H9 (cell line): ENCODE measurements around the gene FAM177B. TPM values are rescaled to one million over a fixed set of nuclear protein-coding genes. Genes with fewer than 3 reads are reported as not detected.

Experiments used
- DNase-seq: peaks from one replicate; pipeline ENCODE4 v3.0.0-alpha.2; 2017
- H2AFZ ChIP-seq: one replicate; pipeline ENCODE4 v1.6.1; 2013; ENCODE audit warnings: mild to moderate bottlenecking, low read length, control low read depth, moderate library complexity
- H2AK5ac ChIP-seq: 2 replicates; pipeline ENCODE4 v1.6.1; 2013; ENCODE audit warnings: low read length, control low read depth, mixed read lengths; ENCODE audit not compliant: insufficient read length
- H2BK120ac ChIP-seq: one replicate; pipeline ENCODE4 v1.6.1; 2013; ENCODE audit warnings: low read depth, mild to moderate bottlenecking, low read length, control low read depth, inconsistent platforms; ENCODE audit not compliant: poor library complexity, severe bottlenecking
- H2BK12ac ChIP-seq: 2 replicates; pipeline ENCODE4 v1.6.1; 2013; ENCODE audit warnings: low read length, control low read depth, mixed read lengths, low read depth; ENCODE audit not compliant: insufficient read length
- H2BK15ac ChIP-seq: 2 replicates; pipeline ENCODE4 v1.6.1; 2013; ENCODE audit warnings: low read depth, low read length, control low read depth
- H2BK20ac ChIP-seq: one replicate; pipeline ENCODE4 v1.6.1; 2013; ENCODE audit warnings: low read depth, mild to moderate bottlenecking, low read length, control low read depth, inconsistent platforms; ENCODE audit not compliant: poor library complexity, severe bottlenecking
- H2BK5ac ChIP-seq: 2 replicates; pipeline ENCODE4 v1.6.1; 2013; ENCODE audit warnings: low read length, control low read depth, mixed read lengths; ENCODE audit not compliant: insufficient read length
- H3K14ac ChIP-seq: 2 replicates; pipeline ENCODE4 v1.6.1; 2013; ENCODE audit warnings: low read length, control low read depth; ENCODE audit not compliant: insufficient read depth
- H3K18ac ChIP-seq: 2 replicates; pipeline ENCODE4 v1.6.1; 2013; ENCODE audit warnings: low read depth, mild to moderate bottlenecking, mixed read lengths, low read length, control low read depth; ENCODE audit not compliant: insufficient read length
- H3K23ac ChIP-seq: 2 replicates; pipeline ENCODE4 v1.6.1; 2013; ENCODE audit warnings: low read length, control low read depth, mixed read lengths, low read depth; ENCODE audit not compliant: insufficient read length
- H3K23me2 ChIP-seq: 2 replicates; pipeline ENCODE4 v1.6.1; 2013; ENCODE audit warnings: low read depth, mild to moderate bottlenecking, mixed read lengths, low read length, control low read depth; ENCODE audit not compliant: insufficient read length, poor library complexity, severe bottlenecking
- H3K27ac ChIP-seq: 2 replicates; pipeline ENCODE4 v1.5.1; 2013; ENCODE audit warnings: low read length, control low read depth, mixed read lengths, low read depth; ENCODE audit not compliant: insufficient read length
- H3K27me3 ChIP-seq: 2 replicates; pipeline ENCODE4 v1.6.1; 2013; ENCODE audit warnings: low read length, control low read depth, inconsistent platforms; ENCODE audit not compliant: insufficient read depth
- H3K4ac ChIP-seq: 2 replicates; pipeline ENCODE4 v1.6.1; 2013; ENCODE audit warnings: low read depth, mild to moderate bottlenecking, control low read depth, inconsistent platforms, low read length, moderate library complexity
- H3K4me1 ChIP-seq: 2 replicates; pipeline ENCODE4 v1.6.1; 2013; ENCODE audit warnings: low read length, control low read depth, inconsistent platforms; ENCODE audit not compliant: insufficient read depth
- H3K4me2 ChIP-seq: 2 replicates; pipeline ENCODE4 v1.6.1; 2013; ENCODE audit warnings: low read length, control low read depth, mixed read lengths; ENCODE audit not compliant: insufficient read length, insufficient read depth
- H3K56ac ChIP-seq: 2 replicates; pipeline ENCODE4 v1.6.1; 2013; ENCODE audit warnings: low read depth, mild to moderate bottlenecking, mixed read lengths, low read length, control low read depth; ENCODE audit not compliant: insufficient read length
- H3K79me1 ChIP-seq: 2 replicates; pipeline ENCODE4 v1.6.1; 2013; ENCODE audit warnings: low read depth, mild to moderate bottlenecking, moderate library complexity, low read length, control low read depth, inconsistent platforms; ENCODE audit not compliant: insufficient read depth, poor library complexity, severe bottlenecking
- H3K79me2 ChIP-seq: 2 replicates; pipeline ENCODE4 v1.6.1; 2013; ENCODE audit warnings: low read length, control low read depth, inconsistent platforms; ENCODE audit not compliant: insufficient read depth
- H3K9ac ChIP-seq: 2 replicates; pipeline ENCODE4 v1.6.1; 2013; ENCODE audit warnings: low read length, control low read depth, mixed read lengths; ENCODE audit not compliant: insufficient read length; ENCODE audit errors: extremely low read depth
- H3K9me3 ChIP-seq: one replicate; pipeline ENCODE4 v1.6.1; 2013; ENCODE audit warnings: low read depth, low read length, inconsistent platforms; ENCODE audit not compliant: control insufficient read depth
- H3T11ph ChIP-seq: one replicate; pipeline ENCODE4 v1.6.1; 2013; ENCODE audit warnings: mild to moderate bottlenecking, low read length, control low read depth, inconsistent platforms
- H4K20me1 ChIP-seq: one replicate; pipeline ENCODE4 v1.6.1; 2013; ENCODE audit not compliant: control insufficient read depth, insufficient read length, insufficient read depth
- H4K5ac ChIP-seq: 2 replicates; pipeline ENCODE4 v1.6.1; 2013; ENCODE audit warnings: low read depth, mild to moderate bottlenecking, mixed read lengths, low read length, control low read depth; ENCODE audit not compliant: insufficient read length
- H4K8ac ChIP-seq: replicated peaks from 2 replicates; pipeline ENCODE4 v1.6.1; 2013; ENCODE audit warnings: low read length, control low read depth, mixed read lengths, low read depth; ENCODE audit not compliant: insufficient read length
- H4K91ac ChIP-seq: 2 replicates; pipeline ENCODE4 v1.6.1; 2013; ENCODE audit warnings: low read depth, mild to moderate bottlenecking, moderate library complexity, mixed read lengths, low read length, control low read depth; ENCODE audit not compliant: insufficient read length
- H3K27ac Mint-ChIP-seq, 3 experiments: 2 replicates in 2 of 3; 3 replicates in 1 of 3; pipeline ENCODE4 v1.8.0; 2020 to 2021; ENCODE audit warnings: mixed read lengths in 3 of 3, mild to moderate bottlenecking in 1 of 3, moderate library complexity in 1 of 3
- H3K27me3 Mint-ChIP-seq: 2 replicates; pipeline ENCODE4 v1.8.0; 2021; ENCODE audit warnings: low read depth, mild to moderate bottlenecking, moderate library complexity, mixed read lengths
- H3K36me3 Mint-ChIP-seq, 3 experiments: 2 replicates in 2 of 3; 3 replicates in 1 of 3; pipeline ENCODE4 v1.8.0; 2020 to 2021; ENCODE audit warnings: low read depth in 3 of 3, mixed read lengths in 3 of 3; ENCODE audit not compliant: insufficient read depth in 1 of 3
- H3K4me1 Mint-ChIP-seq, 2 experiments: 2 replicates each; pipeline ENCODE4 v1.8.0; 2020; ENCODE audit warnings: mixed read lengths in 2 of 2
- H3K4me3 Mint-ChIP-seq, 2 experiments: 2 replicates in 1 of 2; 3 replicates in 1 of 2; pipeline ENCODE4 v1.8.0; 2020 to 2021; ENCODE audit warnings: mild to moderate bottlenecking in 2 of 2, mixed read lengths in 2 of 2, moderate library complexity in 1 of 2
- H3K9me3 Mint-ChIP-seq, 2 experiments: 2 replicates in 1 of 2; 3 replicates in 1 of 2; pipeline ENCODE4 v1.8.0; 2020; ENCODE audit warnings: mild to moderate bottlenecking in 2 of 2, mixed read lengths in 2 of 2, moderate library complexity in 1 of 2
- WGBS: extraction: QIAGEN DNeasy Blood & Tissue Kit; methylation state at CpG from one replicate; pipeline ENCODE4 v1.1.7; 2013; ENCODE audit warnings: missing lambda C conversion rate, low lambda C conversion rate, mixed read lengths; ENCODE audit not compliant: insufficient read length; ENCODE audit errors: extremely low coverage; 5-methylcytosine and 5-hydroxymethylcytosine counted together
- total RNA-seq: library from RNA; stranded (reverse); gene quantifications from 2 replicates; pipeline ENCODE4 v1.2.1, GENCODE V29; 2021
- TF ChIP-seq, protein P1 (sequence below): fragments of 200-600 bp; sonication (generic); conservative IDR thresholded peaks from 3 replicates; pipeline ENCODE4 v1.8.0; 2021; ENCODE audit warnings: antibody characterized with exemption, mild to moderate bottlenecking

Gene FAM177B
- total RNA-seq, 1 experiment from 2014 or later, result not detected

DNA sequence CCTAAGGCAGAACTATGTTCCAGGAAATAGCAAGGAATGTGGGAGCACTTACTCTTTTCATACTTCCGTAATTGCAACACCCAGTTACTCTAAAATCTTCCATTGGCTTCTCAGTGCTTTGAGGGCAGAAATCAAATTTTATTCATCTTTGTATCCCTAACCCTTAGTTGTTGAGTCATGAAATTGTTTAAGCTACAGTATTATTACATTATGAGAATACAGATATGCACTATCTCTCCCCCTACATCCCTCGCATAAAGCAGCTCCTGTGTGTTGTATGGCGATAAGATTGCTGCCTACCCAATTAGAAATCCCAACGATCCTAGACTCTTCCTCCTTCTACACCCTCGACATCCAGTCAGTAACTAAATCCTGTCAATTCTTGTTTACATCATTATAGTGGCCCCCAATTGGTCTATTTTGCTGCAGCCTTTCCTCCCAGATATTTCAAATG lies 27.3 kb upstream of the FAM177B start:
- H4K8ac ChIP-seq, result no peak overlapping the region
- no peak overlapping the region for H2BK5ac ChIP-seq
- H3K79me1 ChIP-seq, result peaks cover 2% of the 10 kb centered on the region
- no CpG with 5 or more reads among the region's 5 CpGs for WGBS
- no peaks in the 10 kb centered on the region for H4K20me1 ChIP-seq
- peak overlapping the region; percentile 19 to 88; a peak in 3 of 5 replicates for H3K4me3 Mint-ChIP-seq
- H2BK20ac ChIP-seq, result no peak overlapping the region
- H2AK5ac ChIP-seq, result no peak overlapping the region
- no peak overlapping the region for H3K23ac ChIP-seq
- peaks cover 5% of the 10 kb centered on the region for H3K23me2 ChIP-seq
- H3T11ph ChIP-seq, result no peak overlapping the region
- no peak overlapping the region for H2AFZ ChIP-seq
- H3K27me3 ChIP-seq, result no peaks in the 10 kb centered on the region
- H3K27ac Mint-ChIP-seq, result peak overlapping the region in 2 of 3 experiments; percentile 2 to 20; a peak in 2 of 7 replicates
- H3K9me3 Mint-ChIP-seq, result peaks cover 0 to 14% of the 10 kb centered on the region in 2 experiments
- H3K4ac ChIP-seq, result no peak overlapping the region
- H3K27me3 Mint-ChIP-seq, result no peaks in the 10 kb centered on the region
- no peak overlapping the region for H2BK15ac ChIP-seq
- H2BK12ac ChIP-seq, result no peak overlapping the region
- TF ChIP-seq, protein P1, sequence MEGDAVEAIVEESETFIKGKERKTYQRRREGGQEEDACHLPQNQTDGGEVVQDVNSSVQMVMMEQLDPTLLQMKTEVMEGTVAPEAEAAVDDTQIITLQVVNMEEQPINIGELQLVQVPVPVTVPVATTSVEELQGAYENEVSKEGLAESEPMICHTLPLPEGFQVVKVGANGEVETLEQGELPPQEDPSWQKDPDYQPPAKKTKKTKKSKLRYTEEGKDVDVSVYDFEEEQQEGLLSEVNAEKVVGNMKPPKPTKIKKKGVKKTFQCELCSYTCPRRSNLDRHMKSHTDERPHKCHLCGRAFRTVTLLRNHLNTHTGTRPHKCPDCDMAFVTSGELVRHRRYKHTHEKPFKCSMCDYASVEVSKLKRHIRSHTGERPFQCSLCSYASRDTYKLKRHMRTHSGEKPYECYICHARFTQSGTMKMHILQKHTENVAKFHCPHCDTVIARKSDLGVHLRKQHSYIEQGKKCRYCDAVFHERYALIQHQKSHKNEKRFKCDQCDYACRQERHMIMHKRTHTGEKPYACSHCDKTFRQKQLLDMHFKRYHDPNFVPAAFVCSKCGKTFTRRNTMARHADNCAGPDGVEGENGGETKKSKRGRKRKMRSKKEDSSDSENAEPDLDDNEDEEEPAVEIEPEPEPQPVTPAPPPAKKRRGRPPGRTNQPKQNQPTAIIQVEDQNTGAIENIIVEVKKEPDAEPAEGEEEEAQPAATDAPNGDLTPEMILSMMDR, result no peak
- H3K79me2 ChIP-seq, result peaks cover 10% of the 10 kb centered on the region; the same call in 1 of the 2 replicates
- H2BK120ac ChIP-seq, result no peak overlapping the region
- H4K5ac ChIP-seq, result no peak overlapping the region
- H3K4me1 Mint-ChIP-seq, result peaks cover 14 to 15% of the 10 kb centered on the region in 2 experiments
- no peak overlapping the region for H3K4me2 ChIP-seq
- H4K91ac ChIP-seq, result no peak overlapping the region
- DNase-seq, result no peak
- peaks cover 16 to 31% (median 21%) of the 10 kb centered on the region in 3 experiments for H3K36me3 Mint-ChIP-seq
- no peak overlapping the region for H3K18ac ChIP-seq
- H3K9ac ChIP-seq, result no peak overlapping the region
- no peaks in the 10 kb centered on the region for H3K9me3 ChIP-seq
- H3K56ac ChIP-seq, result no peak overlapping the region
- H3K14ac ChIP-seq, result no peak overlapping the region
- no peak overlapping the region for H3K27ac ChIP-seq
- H3K4me1 ChIP-seq, result no peaks in the 10 kb centered on the region
